Endothelial cell of umbilical vein (primary cell): ENCODE measurements around the gene DPH2. TPM values are rescaled to one million over a fixed set of nuclear protein-coding genes. Genes with fewer than 3 reads are reported as not detected.

Experiments used
- BruUV-seq: library from RNA; stranded (reverse); fragments of 400-500 nt; replicated peaks from 2 replicates; lab custom pipeline; 2021; lab: Mats Ljungman, UMichigan
- CTCF ChIA-PET: fragments of 300-600, 350-600 bp; sonication (Branson Sonifier 250); formaldehyde crosslinking; loops from one replicate; lab custom pipeline; 2021; ENCODE audit warnings: antibody characterized with exemption, inconsistent platforms; lab: Charles Lee
- POLR2A ChIA-PET: fragments of 300-600, 350-600 bp; sonication (Branson Sonifier 250); formaldehyde crosslinking; loops from one replicate; lab custom pipeline; 2021; ENCODE audit warnings: antibody characterized with exemption, inconsistent platforms; lab: Charles Lee
- DNase-seq: peaks from one replicate; pipeline ENCODE4 v3.0.0-alpha.2; 2011; ENCODE audit warnings: low read depth, low spot score
- FAIRE-seq: peaks from 2 replicates; lab custom pipeline; 2011; peaks lifted over from hg19 to GRCh38; lab: Jason Lieb, UNC
- H2AFZ ChIP-seq: 2 replicates; pipeline ENCODE4 v1.6.0; 2012; ENCODE audit warnings: low read depth, low read length, control low read depth, inconsistent platforms
- H3K27ac ChIP-seq: 2 replicates; pipeline ENCODE4 v1.5.1; 2011; ENCODE audit warnings: low read depth, mild to moderate bottlenecking, control low read depth, low read length, moderate library complexity; ENCODE audit not compliant: insufficient read depth
- H3K27me3 ChIP-seq, 2 experiments: 2 replicates each; pipeline versions ENCODE4 v1.6.0 to v1.6.1; 2011; ENCODE audit warnings: low read length in 2 of 2, mixed read lengths in 1 of 2; ENCODE audit not compliant: control insufficient read depth in 2 of 2, insufficient read depth in 2 of 2
- H3K36me3 ChIP-seq, 2 experiments: 2 replicates in 1 of 2; 3 replicates in 1 of 2; pipeline ENCODE4 v1.5.1; 2011; ENCODE audit warnings: low read length in 2 of 2, mild to moderate bottlenecking in 1 of 2, moderate library complexity in 1 of 2; ENCODE audit not compliant: control insufficient read depth in 2 of 2, insufficient read depth in 2 of 2; ENCODE audit errors: extremely low read depth in 1 of 2
- H3K4me1 ChIP-seq: 3 replicates; pipeline ENCODE4 v1.5.1; 2011; ENCODE audit warnings: mild to moderate bottlenecking, low read length; ENCODE audit not compliant: control insufficient read depth, insufficient read depth; ENCODE audit errors: extremely low read depth
- H3K4me2 ChIP-seq: 2 replicates; pipeline ENCODE4 v1.6.1; 2011; ENCODE audit warnings: low read length, control low read depth, mixed read lengths; ENCODE audit not compliant: insufficient read depth
- H3K4me3 ChIP-seq, 3 experiments: fragments of 200-600 bp in 1 of 3; sonication (generic), shearing (Covaris generic) in 1 of 3; replicated peaks in 1 of 3; 2 replicates each; pipeline ENCODE4 v1.5.1; 2011 to 2016; ENCODE audit warnings: control low read depth in 3 of 3, low read length in 3 of 3, mild to moderate bottlenecking in 2 of 3, inconsistent platforms in 1 of 3, low read depth in 1 of 3, moderate library complexity in 1 of 3; ENCODE audit not compliant: insufficient read depth in 1 of 3
- H3K79me2 ChIP-seq: 2 replicates; pipeline ENCODE4 v1.6.0; 2012; ENCODE audit warnings: low read length, inconsistent platforms; ENCODE audit not compliant: control insufficient read depth, insufficient read depth
- H3K9ac ChIP-seq: replicated peaks from 2 replicates; pipeline ENCODE3; 2011; ENCODE audit warnings: low read length, control low read depth; ENCODE audit not compliant: insufficient read depth; ENCODE audit errors: extremely low read depth
- H3K9me1 ChIP-seq: replicated peaks from 3 replicates; pipeline ENCODE4 v1.6.0; 2011; ENCODE audit warnings: mild to moderate bottlenecking, low read length; ENCODE audit not compliant: control insufficient read depth, insufficient read depth; ENCODE audit errors: extremely low read depth
- H3K9me3 ChIP-seq: replicated peaks from 2 replicates; pipeline ENCODE4 v1.5.1; 2012; ENCODE audit warnings: low read length, inconsistent platforms; ENCODE audit not compliant: control insufficient read depth, insufficient read depth
- H4K20me1 ChIP-seq: replicated peaks from 2 replicates; pipeline ENCODE3; 2011; ENCODE audit warnings: mild to moderate bottlenecking, low read length; ENCODE audit not compliant: control insufficient read depth, insufficient read depth; ENCODE audit errors: extremely low read depth
- CTCF ChIP-seq, 2 donors: IDR thresholded peaks; 1 replicate in 1 of 2; 2 replicates in 1 of 2; pipeline ENCODE4 v1.5.1; 2011; ENCODE audit warnings: low read length in 2 of 2, mild to moderate bottlenecking in 2 of 2, moderate library complexity in 2 of 2, control low read depth in 1 of 2, inconsistent platforms in 1 of 2, low read depth in 1 of 2; ENCODE audit not compliant: insufficient read depth in 1 of 2; ENCODE audit errors: extremely low read depth in 1 of 2
- GATA2 ChIP-seq: IDR thresholded peaks from 2 replicates; pipeline ENCODE4 v1.7.0; 2011; ENCODE audit warnings: low read depth, mild to moderate bottlenecking, moderate library complexity, mixed read lengths, low read length; ENCODE audit not compliant: insufficient read length, insufficient read depth
- POLR2AphosphoS5 ChIP-seq: IDR thresholded peaks from 2 replicates; pipeline ENCODE4 v1.6.1; 2012; ENCODE audit warnings: low read depth, mild to moderate bottlenecking, control low read depth, low read length, moderate library complexity; ENCODE audit not compliant: insufficient read depth
- dilution Hi-C: fragments of 300-500 bp; cut with MboI; formaldehyde crosslinking; loops from one replicate; pipeline ENCODE4 v1.15.0; 2019; ENCODE audit warnings: low sequenced_read_pairs; ENCODE audit not compliant: extremely low pct_ligation_motif_present
- intact Hi-C: fragments of 100-400 bp; cut with micrococcal nuclease; formaldehyde crosslinking; loops from one replicate; pipeline ENCODE4 v1.10.0; 2022
- polyA plus RNA-seq, 4 experiments: library from polyadenylated mRNA; depleted of rRNA in 3 of 4; stranded (reverse) in 3 of 4; unstranded in 1 of 4; fragments of >200 nt; gene quantifications; 2 replicates each; pipeline versions ENCODE4 v1.2.1 to v1.2.3, GENCODE V29; 2011 to 2012; ENCODE audit warnings: missing spikeins in 1 of 4
- total RNA-seq: library from RNA; stranded (reverse); gene quantifications from 2 replicates; pipeline ENCODE4 v1.2.3, GENCODE V29; 2021

Gene DPH2
- total and polyA plus RNA-seq, 2 donors (not counting 3 experiments of a cell fraction or from before 2014, with no cell fraction given), result 28.1 to 59.1 TPM

GRCh38 chr1:44014365-44015104, 44.7 kb downstream of the DPH2 start:
- Histone ChIP-seq H3K4me2 (no peak overlapping the region), H3K9me1 (no peaks in the 10 kb centered on the region), H3K79me2 (no peaks in the 10 kb centered on the region), H4K20me1 (no peaks in the 10 kb centered on the region), H3K36me3 (no peaks in the 10 kb centered on the region), H3K4me3 (no peak overlapping the region), H3K4me1 (no peaks in the 10 kb centered on the region), H3K27me3 (peaks cover 0 to 4% of the 10 kb centered on the region in 2 experiments), H2AFZ (no peak overlapping the region), H3K27ac (no peak overlapping the region), H3K9me3 (no peaks in the 10 kb centered on the region), H3K9ac (no peak overlapping the region)
- TF ChIP-seq CTCF (IDR thresholded peaks at IDR 0.05; ENCODE audit: extremely low read depth in 1 of 2, insufficient read depth in 1 of 2, low read depth in 1 of 2, low read length in 2 of 2), result no peak
- TF ChIP-seq POLR2AphosphoS5, result no peak
- no peak for TF ChIP-seq GATA2
- DNase-seq (no peak), FAIRE-seq (no peak)
- intact Hi-C loops (no loop called here), dilution Hi-C loops (no loop called here)
- ChIA-PET CTCF (interaction anchor here (1.0 to 1.7 kb wide), 6 partner anchors 9 to 33 kb away, joined by 3 to 9 read pairs (median 4); no protein-coding TSS in a partner anchor), POLR2A (no interaction called here)
- no TSS peak for BruUV-seq

- Histone ChIP-seq H3K4me3 (no peak overlapping the region), H3K27ac (no peak overlapping the region), H3K4me2 (no peak overlapping the region), H3K27me3 (peaks cover 0 to 4% of the 10 kb centered on the region in 2 experiments), H4K20me1 (no peaks in the 10 kb centered on the region), H3K79me2 (no peaks in the 10 kb centered on the region), H3K4me1 (no peaks in the 10 kb centered on the region), H3K9me1 (no peaks in the 10 kb centered on the region), H2AFZ (no peak overlapping the region), H3K9ac (no peak overlapping the region), H3K9me3 (no peaks in the 10 kb centered on the region), H3K36me3 (no peaks in the 10 kb centered on the region)
- FAIRE-seq (no peak), DNase-seq (no peak)
- TF ChIP-seq GATA2, result no peak
- BruUV-seq, result no TSS peak
- POLR2A ChIA-PET, result no interaction called here
- CTCF ChIA-PET, result interaction anchor here (1.0 to 1.7 kb wide), 5 partner anchors 9 to 22 kb away, joined by 3 to 9 read pairs (median 4); no protein-coding TSS in a partner anchor
- intact Hi-C loops (no loop called here), dilution Hi-C loops (no loop called here)
Observed at GRCh38 chr1:44015206-44015605, 45.4 kb downstream of the DPH2 start.
